HG03066 (cell line): Measurements from ENCODE around the gene LDLRAD1.
"Not testable (repeated sequence)": the region's sequence is repeated elsewhere in the genome, so short reads cannot be mapped to it uniquely, and the experiment has no call there.

Source experiments
- ATAC-seq: cut with Tn5 transposase; IDR thresholded peaks from one replicate; pipeline ENCODE4 v1.9.1; 2021; ENCODE audit warnings: low read depth; ENCODE audit not compliant: unreplicated experiment

LDLRAD1 gene

GRCh38 chr1:54017979-54018378 lies at the start of gene LDLRAD1:
TSS of gene LDLRAD1 (minus strand) at chr1:54018186. CDS start at chr1:54018112, 74 bp downstream.
- no peak for ATAC-seq

GRCh38 chr1:54064299-54064698 lies 46.3 kb upstream of the LDLRAD1 start:
- no peak for ATAC-seq

- no peak for ATAC-seq
Measured at GRCh38 chr1:54054438-54054749, 36.4 kb upstream of the LDLRAD1 start.

- ATAC-seq: no peak
Measured at GRCh38 chr1:54053745-54054437, 35.9 kb upstream of the LDLRAD1 start.

GRCh38 chr1:54052934-54053744 lies 35.2 kb upstream of the LDLRAD1 start, which contains the start of the genes TCEANC2 and TMEM59:
TSS of gene TCEANC2 (plus strand) at chr1:54053608. CDS start at chr1:54054423, 815 bp downstream.
TSS of gene TMEM59 (minus strand) at chr1:54053204. CDS start at chr1:54053188, 16 bp downstream.
- peak; percentile 91 for ATAC-seq

GRCh38 chr1:54052431-54052933 lies 34.5 kb upstream of the LDLRAD1 start:
- no peak for ATAC-seq

- no peak for ATAC-seq
Measured at GRCh38 chr1:54051933-54052430, 34.0 kb upstream of the LDLRAD1 start.

GRCh38 chr1:54050435-54050834 lies 32.4 kb upstream of the LDLRAD1 start:
- not testable (repeated sequence) for ATAC-seq

- ATAC-seq: no peak
Measured at GRCh38 chr1:54047384-54048305, 29.7 kb upstream of the LDLRAD1 start.

GRCh38 chr1:54046671-54047383 lies 28.8 kb upstream of the LDLRAD1 start:
- ATAC-seq: no peak

- ATAC-seq: no peak
Measured at GRCh38 chr1:54045496-54045895, 27.5 kb upstream of the LDLRAD1 start.

GRCh38 chr1:54041806-54042205 lies 23.8 kb upstream of the LDLRAD1 start:
- ATAC-seq: no peak

GRCh38 chr1:54037476-54037875 lies 19.5 kb upstream of the LDLRAD1 start:
- ATAC-seq: no peak

- ATAC-seq: no peak
Measured at GRCh38 chr1:54028306-54029251, 10.6 kb upstream of the LDLRAD1 start.

- no peak for ATAC-seq
Measured at GRCh38 chr1:54027848-54028247, 9.9 kb upstream of the LDLRAD1 start.

- not testable (repeated sequence) for ATAC-seq
Measured at GRCh38 chr1:54024811-54025210, 6.8 kb upstream of the LDLRAD1 start.

GRCh38 chr1:54024358-54024757 lies 6.4 kb upstream of the LDLRAD1 start:
- no peak for ATAC-seq

GRCh38 chr1:54019562-54020176 lies 1.7 kb upstream of the LDLRAD1 start:
- ATAC-seq: not testable (repeated sequence)
